ENCODE data around the gene PAX8. TPM values are rescaled to one million over a fixed set of nuclear protein-coding genes. Genes with fewer than 3 reads are reported as not detected.
"Not testable (repeated sequence)": the region's sequence is repeated elsewhere in the genome, so short reads cannot be mapped to it uniquely, and the experiment has no call there.

PAX8 gene
- total and polyA plus RNA-seq, 10 of the 15 experiments (the other 5 are each of a cell fraction or from before 2014, with no cell fraction given), result 0.16 to 2.5 (median 0.97) TPM

DNA sequence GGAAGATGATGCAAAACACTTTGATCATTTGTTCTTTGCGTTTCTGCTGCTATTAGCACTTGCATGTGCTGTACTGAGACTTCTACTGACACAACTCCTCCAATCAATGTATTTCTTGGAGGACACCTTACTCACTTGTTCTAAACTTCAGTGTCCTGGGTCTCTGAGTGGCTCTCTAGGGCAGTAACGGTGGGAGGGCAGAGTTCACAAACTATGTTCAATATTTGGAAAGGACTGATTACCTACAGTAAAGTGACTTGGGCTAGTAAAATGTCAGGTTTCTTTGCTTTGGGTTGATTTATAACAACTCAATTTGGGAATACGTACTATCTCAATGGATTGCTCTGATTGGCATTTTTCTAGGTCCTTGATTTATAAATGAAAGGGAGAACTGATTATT is 49.3 kb upstream of the PAX8 start (continued):
- TF ChIP-seq BRCA1 (IDR thresholded peaks at IDR 0.05; ENCODE audit: low read depth, low read length) (no peak), SMAD1 (IDR thresholded peaks at IDR 0.05; ENCODE audit: low read depth, partially characterized antibody) (no peak), SMARCA5 (IDR thresholded peaks at IDR 0.05) (no peak)

DNA sequence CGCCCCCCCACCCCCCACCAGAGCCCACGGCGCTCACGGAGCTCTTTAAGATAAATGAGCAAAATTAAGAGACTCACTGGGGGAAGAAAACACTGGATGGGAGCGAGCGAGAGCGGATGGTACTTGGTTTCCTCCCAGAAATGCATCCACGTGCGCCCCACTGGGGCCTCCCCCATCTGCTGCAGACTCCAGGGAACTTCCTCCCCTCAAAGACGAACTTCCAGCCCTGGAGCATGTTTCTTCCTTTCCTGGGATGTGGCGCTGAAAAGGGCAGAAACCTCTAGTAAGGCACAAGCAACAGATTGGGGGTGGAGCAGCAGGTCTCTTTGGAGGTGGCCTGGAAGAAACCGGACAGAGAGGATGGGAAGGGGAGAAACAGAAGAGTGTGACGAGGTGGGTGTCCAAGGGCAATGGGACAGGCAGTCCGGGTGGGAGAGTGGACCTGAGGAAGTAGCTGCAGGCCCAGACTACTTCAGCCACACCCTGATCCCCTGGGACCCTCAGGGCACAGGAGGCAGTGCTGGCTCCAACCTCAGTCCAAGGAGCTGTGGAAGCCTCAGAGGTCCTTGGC is 46.5 kb upstream of the PAX8 start:
- 0 out of 2 replicates have a peak overlapping the region, but pooled peaks have one; percentile 26 for H3K4me2 ChIP-seq (ENCODE audit: control insufficient read depth, insufficient read depth)
- peak; percentile 14; the same call in 2 of the 3 replicates for ATAC-seq
- H2AFZ ChIP-seq (ENCODE audit: control insufficient read depth, low read depth, low read length); FAIRE-seq; in situ Hi-C loops (cut with MboI); SMC1A ChIA-PET (ENCODE audit: uncharacterized antibody, unreplicated experiment); intact Hi-C loops (cut with micrococcal nuclease; ENCODE audit: unreplicated experiment); H3K4me3 ChIP-seq; H3K4me1 ChIP-seq (ENCODE audit: control insufficient read depth, insufficient read depth, low read length); H3K9ac ChIP-seq (ENCODE audit: control insufficient read depth, insufficient read depth, low read length); H3K27ac ChIP-seq (ENCODE audit: control insufficient read depth, insufficient read depth); CTCF ChIA-PET; H3K36me3 ChIP-seq (ENCODE audit: control insufficient read depth in 2 of 2, insufficient read depth in 2 of 2, low read length in 1 of 2); H4K20me1 ChIP-seq (ENCODE audit: control insufficient read depth, insufficient read depth); H3K27me3 ChIP-seq (replicated peaks in 1 of 2; ENCODE audit: control insufficient read depth in 2 of 2, insufficient read depth in 2 of 2, low read length in 1 of 2); H3K79me2 ChIP-seq (ENCODE audit: control insufficient read depth, insufficient read depth, low read length); DNase-seq (ENCODE audit: low read depth, low spot score); RAD21 ChIA-PET (ENCODE audit: unreplicated experiment); BruUV-seq (replicated peaks); H3K9me3 ChIP-seq (replicated peaks; ENCODE audit: control insufficient read depth, insufficient read depth, low read length): not testable (repeated sequence)
- POLR2A ChIA-PET, result interaction anchor here (0.6 kb wide), 1 partner anchor 1466 kb away, joined by 4 read pairs; no protein-coding TSS in a partner anchor
- WGBS (ENCODE audit: insufficient coverage, insufficient replicate concordance, low lambda C conversion rate, missing lambda C conversion rate), result 4% methylated on average over 14 of the region's 14 CpGs

DNA sequence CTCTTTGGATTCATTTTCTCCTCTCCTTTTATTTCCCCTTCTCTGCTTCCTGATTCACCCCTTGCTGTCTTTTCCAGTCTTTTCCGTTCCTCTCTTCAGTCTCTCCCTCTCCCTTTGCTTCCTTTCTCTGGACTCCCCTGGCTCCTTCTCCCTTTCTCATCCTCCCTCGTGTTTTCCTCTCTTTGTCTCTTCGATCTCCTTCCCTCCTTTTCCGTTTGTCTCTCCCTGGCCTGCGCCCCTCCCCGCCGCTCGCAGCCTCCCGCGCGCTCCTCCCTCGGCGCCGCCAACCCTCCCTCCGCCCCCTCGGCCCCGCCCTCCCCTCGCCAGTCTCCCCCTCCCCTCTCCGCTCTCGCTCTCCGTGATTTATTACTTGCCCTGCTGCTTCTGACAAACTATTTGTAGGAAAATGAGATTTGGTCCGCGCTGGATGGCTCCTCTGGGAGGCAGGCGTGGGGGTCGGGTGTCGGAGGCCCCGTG is 46.0 kb upstream of the PAX8 start:
- RAD21 ChIA-PET (ENCODE audit: unreplicated experiment), result no interaction called here

DNA sequence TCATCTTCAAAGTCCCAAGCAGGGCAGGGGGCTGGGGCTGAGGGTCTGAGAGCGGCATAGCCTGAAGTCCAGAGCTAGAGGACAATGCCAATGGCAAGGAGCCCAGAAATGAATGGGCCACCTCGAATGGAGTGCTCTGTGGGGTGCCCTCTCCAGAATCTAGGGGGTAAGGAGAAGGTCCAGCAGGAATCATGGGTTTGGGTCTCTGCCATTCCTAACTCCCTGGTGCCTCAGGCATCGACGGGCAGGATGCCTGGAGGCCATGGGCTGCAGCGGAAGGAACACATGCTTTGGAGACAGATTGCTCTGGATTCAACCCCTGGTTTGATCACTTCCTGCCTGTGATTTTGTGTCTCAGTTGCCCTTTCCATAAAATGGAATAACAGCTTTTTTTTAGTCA is 44.4 kb upstream of the PAX8 start:
- intact Hi-C loops (cut with micrococcal nuclease; ENCODE audit: unreplicated experiment); in situ Hi-C loops (cut with MboI); H3K9me3 ChIP-seq (replicated peaks; ENCODE audit: control insufficient read depth, insufficient read depth, low read length); DNase-seq (ENCODE audit: low read depth, low spot score); H3K4me3 ChIP-seq; H3K4me1 ChIP-seq (ENCODE audit: control insufficient read depth, insufficient read depth, low read length); H3K27ac ChIP-seq (ENCODE audit: control insufficient read depth, insufficient read depth); H3K9ac ChIP-seq (ENCODE audit: control insufficient read depth, insufficient read depth, low read length); BruUV-seq (replicated peaks); ATAC-seq; H2AFZ ChIP-seq (ENCODE audit: control insufficient read depth, low read depth, low read length); RAD21 ChIA-PET (ENCODE audit: unreplicated experiment); POLR2A ChIA-PET; FAIRE-seq; H3K27me3 ChIP-seq (replicated peaks in 1 of 2; ENCODE audit: control insufficient read depth in 2 of 2, insufficient read depth in 2 of 2, low read length in 1 of 2); H3K4me2 ChIP-seq (ENCODE audit: control insufficient read depth, insufficient read depth); H3K36me3 ChIP-seq (ENCODE audit: control insufficient read depth in 2 of 2, insufficient read depth in 2 of 2, low read length in 1 of 2); H4K20me1 ChIP-seq (ENCODE audit: control insufficient read depth, insufficient read depth); H3K79me2 ChIP-seq (ENCODE audit: control insufficient read depth, insufficient read depth, low read length): not testable (repeated sequence)
- 48% methylated on average over 5 of the region's 5 CpGs for WGBS (ENCODE audit: insufficient coverage, insufficient replicate concordance, low lambda C conversion rate, missing lambda C conversion rate)
- ChIA-PET CTCF (interaction anchor here (1.2 kb wide), 1 partner anchor 26 kb away, joined by 3 read pairs; no protein-coding TSS in a partner anchor), SMC1A (ENCODE audit: uncharacterized antibody, unreplicated experiment) (interaction anchor here (0.6 kb wide), 1 partner anchor 46 kb away, joined by 4 read pairs; no protein-coding TSS in a partner anchor)

More for the DNA sequence above, 46.0 kb upstream of the PAX8 start:
- intact Hi-C loops (cut with micrococcal nuclease; ENCODE audit: unreplicated experiment), result no loop called here
- no peak for TF ChIP-seq NRF1 (conservative IDR thresholded peaks at IDR 0.05; ENCODE audit: low read depth, low read length)
- TF ChIP-seq RCOR1 (conservative IDR thresholded peaks at IDR 0.05; ENCODE audit: low read depth, low read length), result no peak
- no peak for TF ChIP-seq PML (IDR thresholded peaks at IDR 0.05; ENCODE audit: low read length)
- ATAC-seq (peak; percentile 83), FAIRE-seq (no peak), DNase-seq (ENCODE audit: low read depth, low spot score) (no peak)
- H4K20me1 ChIP-seq (ENCODE audit: control insufficient read depth, insufficient read depth), result no peaks in the 10 kb centered on the region
- H3K9me3 ChIP-seq (replicated peaks; ENCODE audit: control insufficient read depth, insufficient read depth, low read length), result no peaks in the 10 kb centered on the region
- peaks cover 1 to 3% of the 10 kb centered on the region in 2 experiments; a peak in 1 of 4 replicates for H3K27me3 ChIP-seq (replicated peaks in 1 of 2; ENCODE audit: control insufficient read depth in 2 of 2, insufficient read depth in 2 of 2, low read length in 1 of 2)
- CTCF ChIA-PET, result no interaction called here
- WGBS (ENCODE audit: insufficient coverage, insufficient replicate concordance, low lambda C conversion rate, missing lambda C conversion rate), result 16% methylated on average over 7 of the region's 27 CpGs
- in situ Hi-C loops (cut with MboI), result no loop called here
- H3K79me2 ChIP-seq (ENCODE audit: control insufficient read depth, insufficient read depth, low read length), result no peaks in the 10 kb centered on the region
- BruUV-seq (replicated peaks), result no TSS peak
- H3K27ac ChIP-seq (ENCODE audit: control insufficient read depth, insufficient read depth), result no peak overlapping the region
- no peaks in the 10 kb centered on the region for H3K36me3 ChIP-seq (ENCODE audit: control insufficient read depth in 2 of 2, insufficient read depth in 2 of 2, low read length in 1 of 2)
- no peak overlapping the region; the same call in 1 of the 2 replicates for H2AFZ ChIP-seq (ENCODE audit: control insufficient read depth, low read depth, low read length)
- SMC1A ChIA-PET (ENCODE audit: uncharacterized antibody, unreplicated experiment), result no interaction called here
- no peaks in the 10 kb centered on the region for H3K4me1 ChIP-seq (ENCODE audit: control insufficient read depth, insufficient read depth, low read length)
- H3K4me2 ChIP-seq (ENCODE audit: control insufficient read depth, insufficient read depth), result 0 out of 2 replicates have a peak overlapping the region, but pooled peaks have one; percentile 25
- POLR2A ChIA-PET, result no interaction called here
- H3K9ac ChIP-seq (ENCODE audit: control insufficient read depth, insufficient read depth, low read length), result no peak overlapping the region
- no peak overlapping the region for H3K4me3 ChIP-seq

Data from GM12878 (cell line).